Neural progenitor cell (in vitro differentiated cells): ENCODE results near the gene TRIM39. TPM values are rescaled to one million over a fixed set of nuclear protein-coding genes. Genes with fewer than 3 reads are reported as not detected.

Source experiments
- DNase-seq: peaks from one replicate; pipeline ENCODE4 v3.0.0-alpha.2; 2016; ENCODE audit warnings: low spot score
- H2AFZ ChIP-seq: fragments of 200-600 bp; sonication (generic); replicated peaks from 2 replicates; pipeline ENCODE4 v1.6.1; 2016; ENCODE audit warnings: antibody characterized with exemption
- H3F3A ChIP-seq: fragments of 200-600 bp; sonication (generic); 2 replicates; pipeline ENCODE4 v1.6.1; 2016; ENCODE audit warnings: antibody characterized with exemption, low read depth
- H3K27ac ChIP-seq: fragments of 200-600 bp; sonication (generic); 2 replicates; pipeline ENCODE4 v1.5.1; 2016; ENCODE audit warnings: mild to moderate bottlenecking
- H3K27me3 ChIP-seq: fragments of 200-600 bp; sonication (generic); 2 replicates; pipeline ENCODE4 v1.6.1; 2016; ENCODE audit warnings: mild to moderate bottlenecking, moderate library complexity
- H3K36me3 ChIP-seq: fragments of 200-600 bp; sonication (generic); 2 replicates; pipeline ENCODE4 v1.5.1; 2016
- H3K4me1 ChIP-seq: fragments of 200-600 bp; sonication (generic); 2 replicates; pipeline ENCODE4 v1.6.1; 2016; ENCODE audit warnings: mixed run types
- H3K4me2 ChIP-seq: fragments of 200-600 bp; sonication (generic); 2 replicates; pipeline ENCODE4 v1.6.1; 2016
- H3K4me3 ChIP-seq: fragments of 200-600 bp; sonication (generic); 2 replicates; pipeline ENCODE4 v1.5.1; 2016
- H3K79me2 ChIP-seq: fragments of 200-600 bp; sonication (generic); 2 replicates; pipeline ENCODE4 v1.6.1; 2016; ENCODE audit warnings: low read depth
- H3K9ac ChIP-seq: fragments of 200-600 bp; sonication (generic); 2 replicates; pipeline ENCODE4 v1.6.1; 2016
- H3K9me3 ChIP-seq: fragments of 200-600 bp; sonication (generic); 2 replicates; pipeline ENCODE4 v1.5.1; 2016; ENCODE audit warnings: low read depth
- H4K20me1 ChIP-seq: fragments of 200-600 bp; sonication (generic); 2 replicates; pipeline ENCODE4 v1.6.1; 2016; ENCODE audit warnings: low read depth
- H3K27ac Mint-ChIP-seq: 3 replicates; pipeline ENCODE4 v1.8.0; 2021; ENCODE audit warnings: mixed read lengths
- H3K27me3 Mint-ChIP-seq: 2 replicates; pipeline ENCODE4 v1.8.0; 2022; ENCODE audit warnings: low read depth, mild to moderate bottlenecking, inconsistent platforms, moderate library complexity, mixed read lengths; ENCODE audit not compliant: insufficient read depth
- H3K36me3 Mint-ChIP-seq: 3 replicates; pipeline ENCODE4 v1.8.0; 2021; ENCODE audit warnings: mixed read lengths
- H3K4me1 Mint-ChIP-seq: 3 replicates; pipeline ENCODE4 v1.8.0; 2021; ENCODE audit warnings: mixed read lengths
- H3K4me3 Mint-ChIP-seq: 3 replicates; pipeline ENCODE4 v1.8.0; 2021; ENCODE audit warnings: mild to moderate bottlenecking, moderate library complexity, mixed read lengths
- H3K9me3 Mint-ChIP-seq: 3 replicates; pipeline ENCODE4 v1.8.0; 2020; ENCODE audit warnings: mixed read lengths
- CTCF ChIP-seq: fragments of 200-600 bp; sonication (generic); IDR thresholded peaks from 2 replicates; pipeline ENCODE4 v1.5.1; 2017; ENCODE audit warnings: antibody characterized with exemption, mild to moderate bottlenecking
- EZH2 ChIP-seq: fragments of 200-600 bp; sonication (generic); IDR thresholded peaks from 2 replicates; pipeline ENCODE4 v1.6.1; 2017; ENCODE audit warnings: antibody characterized with exemption, mild to moderate bottlenecking, moderate library complexity
- EZH2phosphoT487 ChIP-seq: fragments of 200-600 bp; sonication (generic); IDR thresholded peaks from 2 replicates; pipeline ENCODE4 v1.6.1; 2017; ENCODE audit warnings: antibody characterized with exemption
- total RNA-seq: library from RNA; depleted of rRNA; stranded (reverse); fragments of >200 nt; gene quantifications from 2 replicates; pipeline ENCODE4 v1.2.3, GENCODE V29; 2015; ENCODE audit warnings: low replicate concordance

TRIM39 gene
- total RNA-seq, 1 donor from 2014 or later = 11.0 TPM

DNA sequence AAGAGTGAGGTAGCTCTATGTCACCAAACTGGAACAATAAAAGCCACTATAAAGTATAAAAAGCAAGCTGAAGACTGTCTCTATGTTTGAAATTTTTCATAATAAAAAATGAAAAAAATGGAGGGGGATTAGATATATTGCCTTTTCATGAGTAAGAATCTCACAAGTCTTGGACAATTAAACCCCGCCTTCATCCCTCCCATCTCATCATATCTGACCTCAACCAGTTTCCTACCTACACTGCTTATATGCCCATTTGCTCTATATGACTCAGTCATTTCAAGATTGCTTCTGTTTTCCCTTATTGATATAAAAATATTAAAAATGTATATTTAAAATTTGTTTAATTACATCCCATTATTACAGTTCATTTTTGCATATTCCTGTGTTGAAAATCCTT is 2.9 kb upstream of the TRIM39 start:
- no peaks in the 10 kb centered on the region for H3K36me3 ChIP-seq
- H2AFZ ChIP-seq = no peak overlapping the region
- Mint-ChIP-seq H3K27ac (no peak overlapping the region), H3K4me3 (no peak overlapping the region), H3K4me1 (peaks cover 34% of the 10 kb centered on the region), H3K27me3 (peaks cover 2% of the 10 kb centered on the region), H3K36me3 (peaks cover 14% of the 10 kb centered on the region), H3K9me3 (no peaks in the 10 kb centered on the region)
- peaks cover 16% of the 10 kb centered on the region for H3F3A ChIP-seq
- H3K9ac ChIP-seq = no peak overlapping the region
- H3K4me3 ChIP-seq = no peak overlapping the region
- no peak overlapping the region for H3K4me2 ChIP-seq
- peaks cover 22% of the 10 kb centered on the region for H3K4me1 ChIP-seq
- H3K79me2 ChIP-seq = peaks cover 88% of the 10 kb centered on the region
- H3K27me3 ChIP-seq = no peaks in the 10 kb centered on the region
- H3K9me3 ChIP-seq = no peaks in the 10 kb centered on the region
- DNase-seq = no peak
- H4K20me1 ChIP-seq = peaks cover 66% of the 10 kb centered on the region
- H3K27ac ChIP-seq = no peak overlapping the region
- TF ChIP-seq EZH2phosphoT487 = no peak
- no peak for TF ChIP-seq CTCF

- peaks cover 2% of the 10 kb centered on the region for H3K27me3 Mint-ChIP-seq
- H3K27ac Mint-ChIP-seq = peak overlapping the region; percentile 98
- H3K4me3 Mint-ChIP-seq = peak overlapping the region; percentile 97
- H3K4me1 Mint-ChIP-seq = peaks cover 34% of the 10 kb centered on the region
- H3K36me3 Mint-ChIP-seq = peaks cover 6% of the 10 kb centered on the region
- DNase-seq = peak; percentile 1
- H3K4me1 ChIP-seq = peaks cover 22% of the 10 kb centered on the region
- peak overlapping the region; percentile 48 for H3K9ac ChIP-seq
- H3K9me3 ChIP-seq = no peaks in the 10 kb centered on the region
- peaks cover 52% of the 10 kb centered on the region for H4K20me1 ChIP-seq
- no peaks in the 10 kb centered on the region for H3K36me3 ChIP-seq
- peaks cover 16% of the 10 kb centered on the region for H3F3A ChIP-seq
- peak overlapping the region; percentile 87 for H3K4me2 ChIP-seq
- H3K9me3 Mint-ChIP-seq = no peaks in the 10 kb centered on the region
- H2AFZ ChIP-seq = no peak overlapping the region
- no peaks in the 10 kb centered on the region for H3K27me3 ChIP-seq
- peak overlapping the region; percentile 74 for H3K27ac ChIP-seq
- TF ChIP-seq EZH2phosphoT487 = no peak
- no peak for TF ChIP-seq EZH2
- no peak for TF ChIP-seq CTCF
- peaks cover 73% of the 10 kb centered on the region for H3K79me2 ChIP-seq
- H3K4me3 ChIP-seq = peak overlapping the region; percentile 79
Measured at GRCh38 chr6:30325150-30325872, 1.4 kb upstream of the TRIM39 start.

- H3K4me3 Mint-ChIP-seq = peak overlapping the region; percentile 97
- peak overlapping the region; percentile 98 for H3K27ac Mint-ChIP-seq
- H3K9ac ChIP-seq = peak overlapping the region; percentile 48
- peak; percentile 81 for DNase-seq
- H2AFZ ChIP-seq = peak overlapping the region; percentile 99
- no peaks in the 10 kb centered on the region for H3K9me3 Mint-ChIP-seq
- H3K4me1 Mint-ChIP-seq = peaks cover 34% of the 10 kb centered on the region
- no peaks in the 10 kb centered on the region for H3K9me3 ChIP-seq
- peaks cover 7% of the 10 kb centered on the region for H3K36me3 Mint-ChIP-seq
- H3K27me3 ChIP-seq = no peaks in the 10 kb centered on the region
- H3K36me3 ChIP-seq = no peaks in the 10 kb centered on the region
- no peak for TF ChIP-seq EZH2phosphoT487
- TF ChIP-seq EZH2 = no peak
- no peak for TF ChIP-seq CTCF
- H3K4me3 ChIP-seq = peak overlapping the region; percentile 79
- H3K79me2 ChIP-seq = peaks cover 66% of the 10 kb centered on the region
- peaks cover 16% of the 10 kb centered on the region for H3F3A ChIP-seq
- H3K4me1 ChIP-seq = peaks cover 22% of the 10 kb centered on the region
- peak overlapping the region; percentile 87 for H3K4me2 ChIP-seq
- peaks cover 46% of the 10 kb centered on the region for H4K20me1 ChIP-seq
- peaks cover 2% of the 10 kb centered on the region for H3K27me3 Mint-ChIP-seq
- peak overlapping the region; percentile 74 for H3K27ac ChIP-seq
Measured at GRCh38 chr6:30325873-30326525, 728 bp upstream of the TRIM39 start.
